GM12878 (cell line): ENCODE data around the gene VPS16. TPM values are rescaled to one million over a fixed set of nuclear protein-coding genes. Genes with fewer than 3 reads are reported as not detected.

Experiments used
- ATAC-seq: fragments of 200-7000 bp; cut with Tn5 transposase; 3 replicates; pipeline ENCODE4 v1.9.1; 2020; ENCODE audit warnings: mild to moderate bottlenecking, moderate library complexity
- BruUV-seq: library from RNA; stranded (reverse); fragments of 400-500 nt; replicated peaks from 2 replicates; lab custom pipeline; 2021; lab: Mats Ljungman, UMichigan
- CTCF ChIA-PET: fragments of 300-600 bp; sonication (Branson Sonifier 250); formaldehyde crosslinking; extraction: SDS; loops from one replicate; lab custom pipeline; 2021; ENCODE audit warnings: inconsistent platforms; lab: Yijun Ruan, JAX
- POLR2A ChIA-PET: fragments of 350-600 bp; formaldehyde crosslinking; extraction: SDS; loops from one replicate; lab custom pipeline; 2021; ENCODE audit warnings: inconsistent platforms; lab: Charles Lee
- RAD21 ChIA-PET: fragments of 300-600 bp; sonication (Branson Sonifier 250); formaldehyde crosslinking; loops from one replicate; lab custom pipeline; 2023; ENCODE audit warnings: antibody characterized with exemption; ENCODE audit not compliant: unreplicated experiment; lab: Charles Lee
- SMC1A ChIA-PET: fragments of 300-600 bp; sonication (Branson Sonifier 250); formaldehyde crosslinking; loops from one replicate; lab custom pipeline; 2023; ENCODE audit not compliant: unreplicated experiment, uncharacterized antibody; lab: Charles Lee
- DNase-seq: peaks from one replicate; pipeline ENCODE4 v3.0.0-alpha.2; 2011; ENCODE audit warnings: low read depth, low spot score
- FAIRE-seq: peaks from 3 replicates; lab custom pipeline; 2011; peaks lifted over from hg19 to GRCh38; lab: Jason Lieb, UNC
- H2AFZ ChIP-seq: 2 replicates; pipeline ENCODE4 v1.6.0; 2011; ENCODE audit warnings: low read depth, low read length, control low read depth; ENCODE audit not compliant: control insufficient read depth
- H3K27ac ChIP-seq: 2 replicates; pipeline ENCODE4 v1.5.1; 2011; ENCODE audit warnings: control low read depth; ENCODE audit not compliant: control insufficient read depth, insufficient read depth
- H3K27me3 ChIP-seq, 2 experiments: replicated peaks in 1 of 2; 2 replicates each; pipeline versions ENCODE4 v1.6.0 to v1.6.1; 2011; ENCODE audit warnings: low read length in 1 of 2; ENCODE audit not compliant: control insufficient read depth in 2 of 2, insufficient read depth in 2 of 2
- H3K36me3 ChIP-seq, 2 experiments: 2 replicates each; pipeline ENCODE4 v1.5.1; 2011; ENCODE audit warnings: low read length in 1 of 2; ENCODE audit not compliant: control insufficient read depth in 2 of 2, insufficient read depth in 2 of 2
- H3K4me1 ChIP-seq: 2 replicates; pipeline ENCODE4 v1.6.1; 2011; ENCODE audit warnings: mild to moderate bottlenecking, low read length, moderate library complexity, mixed read lengths; ENCODE audit not compliant: control insufficient read depth, insufficient read depth
- H3K4me2 ChIP-seq: 2 replicates; pipeline ENCODE4 v1.6.0; 2011; ENCODE audit warnings: control low read depth; ENCODE audit not compliant: control insufficient read depth, insufficient read depth
- H3K4me3 ChIP-seq: fragments of 200-600 bp; sonication (generic); 2 replicates; pipeline ENCODE4 v1.5.1; 2016
- H3K79me2 ChIP-seq: 2 replicates; pipeline ENCODE4 v1.6.0; 2011; ENCODE audit warnings: low read length; ENCODE audit not compliant: control insufficient read depth, insufficient read depth
- H3K9ac ChIP-seq: 2 replicates; pipeline ENCODE4 v1.8.0; 2011; ENCODE audit warnings: low read length, control low read depth, mixed read lengths; ENCODE audit not compliant: control insufficient read depth, insufficient read depth
- H3K9me3 ChIP-seq: replicated peaks from 3 replicates; pipeline ENCODE4 v1.5.1; 2011; ENCODE audit warnings: mild to moderate bottlenecking, low read length; ENCODE audit not compliant: control insufficient read depth, insufficient read depth
- H4K20me1 ChIP-seq: 2 replicates; pipeline ENCODE4 v1.6.0; 2011; ENCODE audit not compliant: control insufficient read depth, insufficient read depth
- BCL3 ChIP-seq: IDR thresholded peaks from 2 replicates; pipeline ENCODE4 v1.6.1; 2011; ENCODE audit warnings: borderline replicate concordance, low read depth, mild to moderate bottlenecking, moderate library complexity, low read length; ENCODE audit not compliant: insufficient read depth, poor library complexity, severe bottlenecking
- CEBPZ ChIP-seq: fragments of 150-350 bp; IDR thresholded peaks from 2 replicates; pipeline ENCODE4 v1.6.1; 2016; ENCODE audit warnings: low read depth, low read length
- CHD2 ChIP-seq: IDR thresholded peaks from 2 replicates; pipeline ENCODE4 v1.6.1; 2011; ENCODE audit warnings: low read depth, low read length, improper control_type of control experiment, borderline replicate concordance
- E4F1 ChIP-seq: fragments of 450-650 bp; IDR thresholded peaks from 2 replicates; pipeline ENCODE4 v1.6.1; 2018; ENCODE audit warnings: borderline replicate concordance, mild to moderate bottlenecking; ENCODE audit not compliant: partially characterized antibody
- FOXK2 ChIP-seq: fragments of 450-650 bp; IDR thresholded peaks from 2 replicates; pipeline ENCODE4 v1.6.1; 2017; ENCODE audit warnings: mild to moderate bottlenecking, moderate library complexity
- SPI1 ChIP-seq: IDR thresholded peaks from 2 replicates; pipeline ENCODE4 v1.6.1; 2011; ENCODE audit warnings: low read depth, mild to moderate bottlenecking, low read length, moderate library complexity, borderline replicate concordance; ENCODE audit not compliant: insufficient read depth
- SUZ12 ChIP-seq: fragments of 200-600 bp; sonication (generic); IDR thresholded peaks from one replicate; pipeline ENCODE4 v1.6.1; 2018; ENCODE audit warnings: antibody characterized with exemption, mild to moderate bottlenecking; ENCODE audit not compliant: unreplicated experiment
- WGBS: methylation state at CpG from one replicate; pipeline ENCODE4 v1.1.6; 2016; ENCODE audit warnings: low lambda C conversion rate; ENCODE audit not compliant: insufficient replicate concordance, insufficient coverage; ENCODE audit errors: missing lambda C conversion rate; 5-methylcytosine and 5-hydroxymethylcytosine counted together
- in situ Hi-C: fragments of 300-500 bp; cut with MboI; formaldehyde crosslinking; loops from 9 replicates; pipeline ENCODE4 v1.14.3; 2018; ENCODE audit warnings: mixed read lengths
- intact Hi-C: fragments of 100-400 bp; cut with micrococcal nuclease; formaldehyde crosslinking; loops from one replicate; pipeline ENCODE4 v1.14.2; 2022; ENCODE audit not compliant: unreplicated experiment
- polyA plus RNA-seq, 11 experiments: library from polyadenylated mRNA; depleted of rRNA in 4 of 11; unstranded in 6 of 11; stranded (reverse) in 5 of 11; fragments of >200 nt; fragmentation: Nextera tagmentation in 4 of 11; fragmentation: Illumina TruSeq in 1 of 11; extraction: Ambion mirVana in 4 of 11; extraction: Trizol in 1 of 11; gene quantifications; 1 replicate in 1 of 11; 2 replicates in 10 of 11; pipeline versions ENCODE4 v1.2.1 to v1.2.3, GENCODE V29; 2011 to 2016; ENCODE audit warnings: inconsistent platforms in 2 of 11, missing spikeins in 2 of 11, low read depth in 1 of 11
- total RNA-seq, 4 experiments: library from RNA; depleted of rRNA in 3 of 4; stranded (reverse); fragments of >200 nt in 3 of 4; fragmentation: Illumina TruSeq in 1 of 4; extraction: Trizol in 1 of 4; gene quantifications; 2 replicates each; pipeline versions ENCODE4 v1.2.1 to v1.2.3, GENCODE V29; 2013 to 2021

Gene VPS16
- total and polyA plus RNA-seq, 10 of the 15 experiments (the other 5 are each of a cell fraction or from before 2014, with no cell fraction given): 8.4 to 37.5 (median 26.4) TPM

DNA sequence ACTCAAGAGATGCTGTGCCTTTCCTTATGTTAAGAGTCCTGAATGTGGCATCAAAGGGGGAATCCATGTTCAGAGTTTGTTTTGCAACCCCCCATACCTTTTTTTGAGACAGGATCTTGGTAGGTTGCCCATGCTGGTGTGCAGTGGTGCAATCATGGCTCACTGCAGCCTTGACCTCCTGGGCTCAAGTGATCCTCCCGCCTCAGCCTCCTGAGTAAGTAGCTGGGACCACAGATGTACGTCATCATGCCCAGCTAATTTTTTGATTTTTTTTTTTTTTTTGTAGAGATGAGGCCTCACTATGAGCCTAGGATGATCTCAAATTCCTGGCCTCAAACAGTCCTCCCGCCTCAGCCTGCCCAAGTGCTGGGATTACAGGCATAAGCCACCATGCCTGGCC is 49.3 kb downstream of the VPS16 start:
- CTCF ChIA-PET: interaction anchor here (1.1 to 2.3 kb wide), 3 partner anchors 11 to 111 kb away, joined by 3 to 7 read pairs (median 4); no protein-coding TSS in a partner anchor
- RAD21 ChIA-PET: no interaction called here
- Histone ChIP-seq H3K4me3 (no peak overlapping the region), H3K36me3 (no peaks in the 10 kb centered on the region), H3K4me2 (no peak overlapping the region), H2AFZ (no peak overlapping the region), H3K9me3 (peaks cover 2% of the 10 kb centered on the region), H3K9ac (no peak overlapping the region), H3K79me2 (peaks cover 55% of the 10 kb centered on the region), H3K4me1 (peaks cover 3% of the 10 kb centered on the region), H3K27me3 (no peaks in the 10 kb centered on the region), H4K20me1 (no peaks in the 10 kb centered on the region), H3K27ac (no peak overlapping the region)
- BruUV-seq: no TSS peak
- SMC1A ChIA-PET: interaction anchor here (1.5 to 3.4 kb wide), 3 partner anchors 9 to 11 kb away, joined by 5 to 15 read pairs (median 5); no protein-coding TSS in a partner anchor
- DNase-seq (no peak), ATAC-seq (no peak), FAIRE-seq (no peak)
- in situ Hi-C loops: no loop called here
- TF ChIP-seq CHD2 (no peak), FOXK2 (no peak), SPI1 (no peak), E4F1 (no peak), SUZ12 (no peak), BCL3 (no peak), CEBPZ (no peak)
- intact Hi-C loops: no loop called here
- 98% methylated on average over 3 of the region's 3 CpGs for WGBS
- POLR2A ChIA-PET: interaction anchor here (0.6 to 1.0 kb wide), 3 partner anchors 12 to 105 kb away, joined by 3 read pairs; partner anchors contain the start of gene PTPRA
